GM21576 (cell line): Measurements from ENCODE around the gene CASQ1.

Source experiments
- ATAC-seq: cut with Tn5 transposase; IDR thresholded peaks from one replicate; pipeline ENCODE4 v1.9.1; 2021; ENCODE audit warnings: mild to moderate bottlenecking, moderate library complexity; ENCODE audit not compliant: unreplicated experiment

Gene CASQ1

GRCh38 chr1:160224606-160225005, 34.2 kb downstream of the CASQ1 start:
- no peak for ATAC-seq

- no peak for ATAC-seq
These were observed 35.0 kb downstream of the CASQ1 start for GRCh38 chr1:160225345-160225744.

- no peak for ATAC-seq
These were observed 36.2 kb downstream of the CASQ1 start for GRCh38 chr1:160226623-160227022.

GRCh38 chr1:160227034-160227433, 36.7 kb downstream of the CASQ1 start:
- no peak for ATAC-seq

GRCh38 chr1:160227561-160227960, 37.2 kb downstream of the CASQ1 start:
- no peak for ATAC-seq

- no peak for ATAC-seq
These were observed 38.1 kb downstream of the CASQ1 start for GRCh38 chr1:160228431-160228830.

- ATAC-seq = no peak
These were observed 42.5 kb downstream of the CASQ1 start for GRCh38 chr1:160232911-160233310.

GRCh38 chr1:160236806-160237205, 46.4 kb downstream of the CASQ1 start:
- no peak for ATAC-seq

GRCh38 chr1:160237558-160237957, 47.2 kb downstream of the CASQ1 start:
- ATAC-seq = no peak

- no peak for ATAC-seq
These were observed 48.0 kb downstream of the CASQ1 start for GRCh38 chr1:160238408-160238807.

GRCh38 chr1:160239582-160240299, 49.4 kb downstream of the CASQ1 start:
- ATAC-seq = no peak

GRCh38 chr1:160243767-160244166, 53.4 kb downstream of the CASQ1 start:
- no peak for ATAC-seq

- no peak for ATAC-seq
These were observed 53.8 kb downstream of the CASQ1 start for GRCh38 chr1:160244209-160244608.

GRCh38 chr1:160245434-160245833, 55.1 kb downstream of the CASQ1 start:
- no peak for ATAC-seq

- no peak for ATAC-seq
These were observed 56.7 kb downstream of the CASQ1 start for GRCh38 chr1:160247053-160247452.

GRCh38 chr1:160251011-160251410, 60.6 kb downstream of the CASQ1 start:
- no peak for ATAC-seq
